GM10248 (cell line): ENCODE results near the gene PDSS1.

ENCODE experiments used
- CTCF ChIA-PET: fragments of 300-600 bp; sonication (Branson Sonifier 250); formaldehyde crosslinking; extraction: SDS; loops from one replicate; lab custom pipeline; 2021; ENCODE audit warnings: antibody characterized with exemption; lab: Yijun Ruan, JAX
- POLR2A ChIA-PET: fragments of 350-650 bp; sonication (Branson Sonifier 250); formaldehyde crosslinking; extraction: SDS; loops from one replicate; lab custom pipeline; 2020; ENCODE audit warnings: antibody characterized with exemption; lab: Yijun Ruan, JAX
- DNase-seq: peaks from one replicate; pipeline ENCODE4 v3.0.0; 2012; ENCODE audit errors: extremely low spot score
- CTCF ChIP-seq: IDR thresholded peaks from 2 replicates; pipeline ENCODE4 v1.5.1; 2012; ENCODE audit warnings: mild to moderate bottlenecking, low read depth; ENCODE audit errors: extremely low read depth, missing control alignments, control extremely low read depth

The PDSS1 gene

GRCh38 chr10:26706206-26706605, 8.7 kb downstream of the PDSS1 start:
- CTCF ChIA-PET, result interaction anchor here (1.7 to 3.3 kb wide), 2 partner anchors 10 to 176 kb away, joined by 7 to 9 read pairs; no protein-coding TSS in a partner anchor
- no peak for DNase-seq
- TF ChIP-seq CTCF, result no peak
- POLR2A ChIA-PET, result no interaction called here

GRCh38 chr10:26706936-26707335, 9.4 kb downstream of the PDSS1 start:
- CTCF ChIA-PET, result interaction anchor here (1.1 to 3.3 kb wide), 3 partner anchors 18 to 175 kb away, joined by 3 to 12 read pairs (median 9); no protein-coding TSS in a partner anchor
- DNase-seq, result no peak
- no peak for TF ChIP-seq CTCF
- POLR2A ChIA-PET, result no interaction called here

- POLR2A ChIA-PET, result no interaction called here
Observed at GRCh38 chr10:26711324-26711723, 13.8 kb downstream of the PDSS1 start.

GRCh38 chr10:26714415-26715136, 17.1 kb downstream of the PDSS1 start:
- TF ChIP-seq CTCF, result no peak
- ChIA-PET POLR2A (no interaction called here), CTCF (interaction anchor here (1.1 to 3.4 kb wide), 4 partner anchors 9 to 13 kb away, joined by 3 to 21 read pairs (median 8); no protein-coding TSS in a partner anchor)
- DNase-seq, result no peak

More at GRCh38 chr10:26711324-26711723, 13.8 kb downstream of the PDSS1 start:
- DNase-seq, result no peak
- TF ChIP-seq CTCF, result no peak
- CTCF ChIA-PET, result no interaction called here

- no peak for TF ChIP-seq CTCF
- no peak for DNase-seq
- ChIA-PET POLR2A (no interaction called here), CTCF (interaction anchor here (1.1 to 3.4 kb wide), 3 partner anchors 10 to 14 kb away, joined by 3 to 21 read pairs (median 7); no protein-coding TSS in a partner anchor)
Observed at GRCh38 chr10:26715137-26715487, 17.6 kb downstream of the PDSS1 start.

- no peak for DNase-seq
- ChIA-PET POLR2A (no interaction called here), CTCF (interaction anchor here (2.9 to 3.4 kb wide), 2 partner anchors 9 to 12 kb away, joined by 7 to 21 read pairs; no protein-coding TSS in a partner anchor)
- no peak for TF ChIP-seq CTCF
Observed at GRCh38 chr10:26717476-26717875, 20.0 kb downstream of the PDSS1 start.
